HEK293 (cell line): Measurements from ENCODE around the gene P4HA2.

Source experiments
- CTCF ChIA-PET: fragments of 350-600 bp; formaldehyde crosslinking; extraction: SDS; loops from one replicate; lab custom pipeline; 2021; ENCODE audit warnings: antibody characterized with exemption; lab: Yijun Ruan, JAX
- POLR2A ChIA-PET: fragments of 300-600 bp; formaldehyde crosslinking; extraction: SDS; loops from one replicate; lab custom pipeline; 2020; ENCODE audit warnings: antibody characterized with exemption, inconsistent platforms; lab: Yijun Ruan, JAX
- H3K27ac ChIP-seq: fragments of 200-500 bp; sonication (Bioruptor generic); 2 replicates; pipeline ENCODE4 v1.5.1; 2014; ENCODE audit warnings: low read depth, low read length, control low read depth, inconsistent platforms; ENCODE audit errors: extremely low read depth
- H3K36me3 ChIP-seq, 2 experiments: fragments of 200-500 bp in 1 of 2; sonication (Bioruptor generic) in 1 of 2; 1 replicate in 1 of 2; 2 replicates in 1 of 2; pipeline ENCODE4 v1.5.1; 2014 to 2017; ENCODE audit warnings: inconsistent platforms in 2 of 2, low read length in 2 of 2; ENCODE audit not compliant: control insufficient read depth in 2 of 2, insufficient read depth in 1 of 2
- H3K4me1 ChIP-seq: fragments of 200-500 bp; sonication (Bioruptor generic); 2 replicates; pipeline ENCODE4 v1.5.1; 2014; ENCODE audit warnings: mild to moderate bottlenecking, low read length, inconsistent platforms; ENCODE audit not compliant: control insufficient read depth, insufficient read depth
- H3K4me3 ChIP-seq: 2 replicates; pipeline ENCODE4 v1.5.1; 2011; ENCODE audit warnings: low read depth, mild to moderate bottlenecking, control low read depth, low read length, moderate library complexity
- H3K9me3 ChIP-seq: fragments of 200-500 bp; sonication (Bioruptor generic); 2 replicates; pipeline ENCODE4 v1.5.1; 2014; ENCODE audit warnings: low read depth, low read length, inconsistent platforms; ENCODE audit not compliant: control insufficient read depth, insufficient read depth
- ELK4 ChIP-seq: IDR thresholded peaks from 2 replicates; pipeline ENCODE4 v1.6.1; 2011; ENCODE audit warnings: mild to moderate bottlenecking, low read depth, low read length, borderline replicate concordance
- GLI2 ChIP-seq: fragments of 450-650 bp; formaldehyde crosslinking; IDR thresholded peaks from 2 replicates; pipeline ENCODE4; 2017; ENCODE audit warnings: missing biosample characterization, missing genetic modification characterization, low read depth, borderline replicate concordance
- KLF10 ChIP-seq: fragments of 450-650 bp; IDR thresholded peaks from 2 replicates; pipeline ENCODE4 v1.5.1; 2018; ENCODE audit warnings: missing biosample characterization, mild to moderate bottlenecking, missing genetic modification characterization
- KLF8 ChIP-seq: fragments of 450-650 bp; formaldehyde crosslinking; IDR thresholded peaks from 2 replicates; pipeline ENCODE4 v1.5.1; 2016; ENCODE audit warnings: missing biosample characterization, missing genetic modification characterization
- SALL2 ChIP-seq: fragments of 450-650 bp; formaldehyde crosslinking; IDR thresholded peaks from 2 replicates; pipeline ENCODE4 v1.5.0; 2017; ENCODE audit warnings: missing biosample characterization, mild to moderate bottlenecking, missing genetic modification characterization, borderline replicate concordance
- YY1 ChIP-seq: fragments of 450-650 bp; formaldehyde crosslinking; IDR thresholded peaks from 2 replicates; pipeline ENCODE4 v1.5.1; 2018; ENCODE audit warnings: missing biosample characterization, missing genetic modification characterization
- ZEB2 ChIP-seq: fragments of 450-650 bp; formaldehyde crosslinking; IDR thresholded peaks from 2 replicates; pipeline ENCODE4 v1.5.1; 2016; ENCODE audit warnings: missing biosample characterization, missing genetic modification characterization
- ZFP69B ChIP-seq: fragments of 450-650 bp; formaldehyde crosslinking; IDR thresholded peaks from 2 replicates; pipeline ENCODE4 v1.5.1; 2016; ENCODE audit warnings: missing biosample characterization, missing genetic modification characterization
- ZNF114 ChIP-seq: fragments of 450-650 bp; formaldehyde crosslinking; IDR thresholded peaks from 2 replicates; pipeline ENCODE4 v1.5.0; 2017; ENCODE audit warnings: missing biosample characterization, missing genetic modification characterization
- ZNF157 ChIP-seq: fragments of 450-650 bp; formaldehyde crosslinking; IDR thresholded peaks from 2 replicates; pipeline ENCODE4 v1.5.1; 2016; ENCODE audit warnings: missing biosample characterization, missing genetic modification characterization
- ZNF19 ChIP-seq: fragments of 450-650 bp; formaldehyde crosslinking; IDR thresholded peaks from 2 replicates; pipeline ENCODE4; 2016; ENCODE audit warnings: missing biosample characterization, missing genetic modification characterization, low read depth
- ZNF211 ChIP-seq: fragments of 450-650 bp; formaldehyde crosslinking; IDR thresholded peaks from 2 replicates; pipeline ENCODE4 v1.5.1; 2016; ENCODE audit warnings: low read depth, missing biosample characterization, missing genetic modification characterization
- ZNF302 ChIP-seq: fragments of 450-650 bp; formaldehyde crosslinking; IDR thresholded peaks from 2 replicates; pipeline ENCODE4 v1.5.1; 2016; ENCODE audit warnings: missing biosample characterization, missing genetic modification characterization, low read depth
- ZNF335 ChIP-seq: fragments of 450-650 bp; formaldehyde crosslinking; conservative IDR thresholded peaks from 2 replicates; pipeline ENCODE4 v1.5.1; 2016; ENCODE audit warnings: missing biosample characterization, missing genetic modification characterization
- ZNF354C ChIP-seq: fragments of 450-650 bp; formaldehyde crosslinking; IDR thresholded peaks from 2 replicates; pipeline ENCODE4 v1.5.1; 2016; ENCODE audit warnings: missing biosample characterization, missing genetic modification characterization, low read depth, borderline replicate concordance
- ZNF426 ChIP-seq: fragments of 450-650 bp; formaldehyde crosslinking; IDR thresholded peaks from 2 replicates; pipeline ENCODE4 v1.5.1; 2017; ENCODE audit warnings: missing biosample characterization, missing genetic modification characterization, mild to moderate bottlenecking, inconsistent platforms, moderate library complexity
- ZNF433 ChIP-seq: fragments of 450-650 bp; formaldehyde crosslinking; IDR thresholded peaks from 2 replicates; pipeline ENCODE4 v1.5.1; 2016; ENCODE audit warnings: missing biosample characterization, missing genetic modification characterization, low read depth
- ZNF48 ChIP-seq: fragments of 450-650 bp; formaldehyde crosslinking; IDR thresholded peaks from 2 replicates; pipeline ENCODE4 v1.5.1; 2016; ENCODE audit warnings: missing biosample characterization, missing genetic modification characterization
- ZNF513 ChIP-seq: fragments of 450-650 bp; IDR thresholded peaks from 2 replicates; pipeline ENCODE4 v1.5.1; 2018; ENCODE audit warnings: missing biosample characterization, missing genetic modification characterization
- ZNF518A ChIP-seq: fragments of 450-650 bp; formaldehyde crosslinking; conservative IDR thresholded peaks from 2 replicates; pipeline ENCODE4 v1.5.1; 2016; ENCODE audit warnings: low read depth, missing biosample characterization, missing genetic modification characterization
- ZNF555 ChIP-seq: fragments of 450-650 bp; formaldehyde crosslinking; conservative IDR thresholded peaks from 2 replicates; pipeline ENCODE4 v1.5.1; 2017; ENCODE audit warnings: missing biosample characterization, mild to moderate bottlenecking, missing genetic modification characterization, inconsistent platforms
- ZNF596 ChIP-seq: fragments of 450-650 bp; IDR thresholded peaks from 2 replicates; pipeline ENCODE4 v1.5.0; 2018; ENCODE audit warnings: missing biosample characterization, mild to moderate bottlenecking, missing genetic modification characterization, moderate library complexity
- ZNF610 ChIP-seq: fragments of 450-650 bp; formaldehyde crosslinking; IDR thresholded peaks from 2 replicates; pipeline ENCODE4 v1.5.1; 2016; ENCODE audit warnings: missing biosample characterization, missing genetic modification characterization, borderline replicate concordance
- ZNF626 ChIP-seq: fragments of 450-650 bp; sonication (Bioruptor Pico); formaldehyde crosslinking; IDR thresholded peaks from 2 replicates; pipeline ENCODE4 v1.5.1; 2018; ENCODE audit warnings: missing biosample characterization, missing genetic modification characterization, inconsistent platforms
- ZSCAN4 ChIP-seq: fragments of 450-650 bp; formaldehyde crosslinking; IDR thresholded peaks from 2 replicates; pipeline ENCODE4 v1.5.1; 2017; ENCODE audit warnings: missing biosample characterization, missing genetic modification characterization

P4HA2 gene

GRCh38 chr5:132223861-132224260 lies 3.8 kb downstream of the P4HA2 start (continued):
- TF ChIP-seq ZNF513 (tag by site-specific recombination) (no peak), ZNF19 (no peak), ZNF114 (tag by site-specific recombination) (no peak), YY1 (tag by site-specific recombination) (no peak), ZNF354C (tag by site-specific recombination) (no peak)

GRCh38 chr5:132222649-132223038 lies 5.0 kb downstream of the P4HA2 start:
- TF ChIP-seq ZNF19 (no peak), KLF8 (tag by site-specific recombination) (no peak), ZNF302 (no peak), ZNF426 (tag by site-specific recombination) (no peak), ZNF157 (tag by site-specific recombination) (no peak), ZNF626 (no peak), ZNF211 (tag by site-specific recombination) (no peak), ZSCAN4 (tag by site-specific recombination) (no peak), ZNF555 (tag by site-specific recombination) (no peak)
- H3K4me1 ChIP-seq: peaks cover 4% of the 10 kb centered on the region
- no peaks in the 10 kb centered on the region for H3K9me3 ChIP-seq
- ChIA-PET CTCF (interaction anchor here (0.6 to 3.6 kb wide), 2 partner anchors 16 to 799 kb away, joined by 3 to 18 read pairs; no protein-coding TSS in a partner anchor), POLR2A (no interaction called here)
- H3K4me3 ChIP-seq: no peak overlapping the region
- peaks cover 0 to 14% of the 10 kb centered on the region in 2 experiments; a peak in 1 of 3 replicates for H3K36me3 ChIP-seq
- H3K27ac ChIP-seq: no peak overlapping the region

GRCh38 chr5:132221781-132222648 lies 5.6 kb downstream of the P4HA2 start:
- POLR2A ChIA-PET: no interaction called here
- CTCF ChIA-PET: interaction anchor here (0.6 kb wide), 1 partner anchor 799 kb away, joined by 3 read pairs; no protein-coding TSS in a partner anchor
- Histone ChIP-seq H3K27ac (no peak overlapping the region), H3K36me3 (peaks cover 0 to 20% of the 10 kb centered on the region in 2 experiments; a peak in 1 of 3 replicates), H3K4me3 (no peak overlapping the region), H3K9me3 (no peaks in the 10 kb centered on the region), H3K4me1 (peaks cover 4% of the 10 kb centered on the region)
- no peak for TF ChIP-seq ZNF48 (tag by site-specific recombination)
- TF ChIP-seq GLI2 (tag by site-specific recombination): no peak
- no peak for TF ChIP-seq ZNF518A (tag by site-specific recombination)
- no peak for TF ChIP-seq ZNF596 (tag by site-specific recombination)
- no peak for TF ChIP-seq KLF10 (tag by site-specific recombination)
- no peak for TF ChIP-seq ELK4
- TF ChIP-seq ZNF433 (tag by site-specific recombination): no peak
- TF ChIP-seq ZNF335: no peak
- TF ChIP-seq ZFP69B (tag by site-specific recombination): no peak
- TF ChIP-seq SALL2 (tag by site-specific recombination): no peak
- no peak for TF ChIP-seq ZEB2 (tag by site-specific recombination)
- TF ChIP-seq ZNF610 (tag by site-specific recombination): no peak
